Activated CD8-positive, alpha-beta memory T cell treated with anti-CD3 and anti-CD28 coated beads for 1 hour (primary cell): ENCODE data around the gene SYT12.
"Not testable (repeated sequence)": the region's sequence is repeated elsewhere in the genome, so short reads cannot be mapped to it uniquely, and the experiment has no call there.

ENCODE experiments used
- DNase-seq, 2 donors: peaks; one replicate each; pipeline ENCODE4 v3.0.0-alpha.2; 2020; ENCODE audit warnings: low read depth in 1 of 2; ENCODE audit errors: extremely low read depth in 1 of 2

Gene SYT12

DNA sequence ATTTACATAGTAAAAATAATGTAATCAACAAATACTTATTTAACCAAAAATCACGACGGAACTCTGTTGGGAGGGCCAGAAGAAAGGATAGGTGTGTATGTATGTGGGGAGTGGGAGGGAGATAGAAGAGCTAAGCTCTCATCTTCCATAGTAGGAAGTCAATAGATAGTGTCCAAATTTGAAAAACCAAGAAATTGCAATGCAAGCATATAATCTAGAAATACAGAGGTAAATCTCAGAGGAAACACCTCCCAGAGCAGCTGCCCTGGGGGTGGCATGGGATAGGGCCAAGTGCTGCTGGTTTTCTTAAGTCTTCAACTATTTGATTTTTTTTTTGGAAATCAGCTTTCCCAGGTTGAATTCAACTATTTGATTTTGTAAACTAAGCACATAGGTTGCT lies 30.9 kb upstream of the SYT12 start:
- DNase-seq: no peak

DNA sequence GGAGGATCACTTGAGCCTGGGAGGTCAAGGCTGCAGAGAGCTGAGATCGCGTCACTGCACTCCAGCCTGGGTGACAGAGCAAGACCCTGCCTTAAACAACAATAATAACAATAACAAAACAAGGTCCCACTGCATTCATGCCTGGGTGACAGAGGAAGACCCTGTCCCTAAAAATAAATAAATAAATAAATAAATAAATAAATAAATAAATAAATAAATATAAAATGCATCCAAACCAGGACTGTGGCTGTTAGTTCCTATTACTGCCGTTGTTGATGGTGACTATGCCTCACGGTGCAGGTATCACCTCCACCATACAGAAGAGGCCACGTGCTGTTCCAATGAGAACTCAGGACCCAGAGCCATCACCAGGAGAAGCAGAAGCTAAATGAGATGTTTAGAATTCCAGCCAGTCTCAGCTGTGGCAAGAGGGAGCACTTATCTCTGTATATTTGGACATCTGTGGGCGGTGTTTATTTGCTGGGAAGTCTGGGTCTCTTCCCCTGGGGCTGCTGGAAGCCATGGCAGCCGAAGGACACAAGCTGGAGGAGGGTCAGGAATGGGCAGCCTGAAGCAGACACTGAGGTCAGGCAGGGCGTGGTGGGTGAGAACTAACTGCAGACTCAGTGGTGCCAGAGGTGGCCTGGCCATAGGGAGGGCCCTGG lies 26.2 kb upstream of the SYT12 start:
- DNase-seq: no peak

DNA sequence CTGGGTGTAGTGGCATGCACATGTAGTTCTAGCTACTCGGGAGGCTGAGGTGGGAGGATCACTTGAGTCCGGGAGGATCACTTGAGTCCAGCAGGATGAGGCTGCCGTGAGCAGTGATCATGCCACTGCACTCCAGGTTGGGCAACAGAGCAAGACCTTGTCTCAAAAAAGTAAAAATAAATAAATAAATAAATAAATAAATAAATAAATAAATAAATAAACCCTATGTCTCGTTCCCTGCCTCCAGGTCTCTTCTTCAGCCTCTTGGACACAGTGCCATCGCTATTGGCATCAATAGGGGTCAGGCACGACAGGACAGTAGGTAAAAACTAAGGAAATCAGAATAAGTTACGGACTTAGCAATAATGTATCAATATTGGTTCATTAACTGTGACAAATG lies 23.4 kb upstream of the SYT12 start:
- DNase-seq: no peak

DNA sequence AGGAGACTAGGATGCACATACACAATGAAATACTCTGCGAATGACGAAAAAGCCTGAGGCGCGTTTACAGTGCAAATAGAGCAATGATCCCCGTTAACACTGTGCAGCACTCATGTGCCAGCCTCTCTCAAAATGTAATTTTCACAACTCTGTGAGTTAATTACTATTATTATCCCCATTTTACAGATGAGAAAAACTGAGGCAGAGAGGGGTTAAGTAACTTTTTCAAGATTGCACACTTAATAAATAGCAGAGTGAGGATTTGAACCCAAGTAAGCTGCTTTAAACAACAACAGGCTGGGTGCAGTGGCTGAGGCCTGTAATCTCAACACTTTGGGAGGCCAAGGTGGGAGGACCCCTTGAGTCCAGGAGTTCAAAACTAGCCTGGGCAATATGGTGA lies 21.6 kb upstream of the SYT12 start:
- DNase-seq: no peak

DNA sequence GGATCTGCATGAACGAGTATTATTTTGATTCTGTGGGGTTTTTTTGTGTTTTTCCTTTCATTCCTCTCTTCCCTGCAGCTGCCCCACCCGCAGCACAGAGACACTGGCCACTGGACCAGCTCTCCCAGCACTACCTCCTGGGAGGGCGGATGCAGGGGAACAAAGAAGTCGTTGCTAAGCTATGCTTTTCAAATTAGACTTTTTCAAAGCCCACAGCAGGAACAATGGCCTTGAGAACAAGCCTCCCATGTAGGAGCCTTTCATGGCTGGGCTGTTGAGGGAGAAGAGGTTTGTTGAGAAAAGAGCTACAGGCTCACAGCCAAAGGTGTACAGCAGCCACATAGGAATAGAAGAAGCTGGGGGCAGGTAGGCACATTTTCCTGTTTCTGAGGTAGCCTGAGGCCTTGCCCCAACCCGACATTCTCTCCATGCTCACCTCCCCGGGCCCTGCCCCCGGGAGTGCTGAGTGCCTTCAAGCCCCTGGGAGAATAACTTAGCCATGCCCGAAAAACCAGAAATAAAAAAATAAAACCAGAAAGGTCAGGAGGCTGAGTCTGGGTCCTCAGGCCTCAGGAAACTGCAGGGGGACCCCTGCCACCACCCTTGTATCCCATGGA lies 20.5 kb upstream of the SYT12 start:
- no peak for DNase-seq

DNA sequence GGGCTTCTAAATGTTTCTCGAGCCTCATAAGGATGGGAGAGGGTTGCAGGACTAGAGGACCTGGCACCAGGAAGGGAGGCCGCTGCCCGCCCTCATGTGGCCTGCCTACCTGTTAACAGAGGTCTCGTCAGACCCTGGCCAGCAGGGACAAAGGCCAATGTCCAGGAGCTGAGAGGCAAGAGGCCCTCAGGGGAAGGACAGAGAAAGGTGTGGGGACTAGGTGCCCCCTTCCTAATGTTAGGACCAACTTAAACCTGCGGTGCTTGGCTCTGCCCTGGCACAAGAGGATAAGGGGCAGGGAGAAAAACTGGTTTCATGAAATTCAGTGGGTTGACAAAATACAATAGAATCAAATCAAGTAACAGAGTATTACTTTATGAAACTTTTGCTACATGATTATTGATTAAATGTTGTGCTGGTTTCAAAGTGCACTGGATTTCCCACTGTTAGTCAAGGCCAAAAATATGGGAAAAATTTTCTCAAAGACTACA lies 20.0 kb upstream of the SYT12 start:
- DNase-seq: no peak

DNA sequence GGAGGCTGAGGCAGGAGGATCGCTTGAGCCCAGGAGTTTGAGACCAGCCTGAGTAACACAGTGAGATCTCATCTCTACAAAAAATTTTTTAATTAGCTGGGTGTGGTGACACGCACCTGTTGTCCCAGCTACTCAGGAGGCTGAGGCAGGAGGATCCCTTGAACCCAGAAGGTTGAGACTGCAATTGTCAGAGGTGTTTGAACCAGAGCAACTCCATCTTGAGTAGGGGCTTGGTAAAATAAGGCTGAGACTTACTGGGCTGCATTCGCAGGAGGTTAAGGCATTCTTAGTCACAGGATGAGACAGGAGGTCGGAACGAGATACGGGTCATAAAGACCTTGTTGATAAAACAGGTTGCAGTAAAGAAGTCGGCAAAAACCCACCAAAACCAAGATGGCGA lies 17.7 kb upstream of the SYT12 start:
- not testable (repeated sequence) for DNase-seq

DNA sequence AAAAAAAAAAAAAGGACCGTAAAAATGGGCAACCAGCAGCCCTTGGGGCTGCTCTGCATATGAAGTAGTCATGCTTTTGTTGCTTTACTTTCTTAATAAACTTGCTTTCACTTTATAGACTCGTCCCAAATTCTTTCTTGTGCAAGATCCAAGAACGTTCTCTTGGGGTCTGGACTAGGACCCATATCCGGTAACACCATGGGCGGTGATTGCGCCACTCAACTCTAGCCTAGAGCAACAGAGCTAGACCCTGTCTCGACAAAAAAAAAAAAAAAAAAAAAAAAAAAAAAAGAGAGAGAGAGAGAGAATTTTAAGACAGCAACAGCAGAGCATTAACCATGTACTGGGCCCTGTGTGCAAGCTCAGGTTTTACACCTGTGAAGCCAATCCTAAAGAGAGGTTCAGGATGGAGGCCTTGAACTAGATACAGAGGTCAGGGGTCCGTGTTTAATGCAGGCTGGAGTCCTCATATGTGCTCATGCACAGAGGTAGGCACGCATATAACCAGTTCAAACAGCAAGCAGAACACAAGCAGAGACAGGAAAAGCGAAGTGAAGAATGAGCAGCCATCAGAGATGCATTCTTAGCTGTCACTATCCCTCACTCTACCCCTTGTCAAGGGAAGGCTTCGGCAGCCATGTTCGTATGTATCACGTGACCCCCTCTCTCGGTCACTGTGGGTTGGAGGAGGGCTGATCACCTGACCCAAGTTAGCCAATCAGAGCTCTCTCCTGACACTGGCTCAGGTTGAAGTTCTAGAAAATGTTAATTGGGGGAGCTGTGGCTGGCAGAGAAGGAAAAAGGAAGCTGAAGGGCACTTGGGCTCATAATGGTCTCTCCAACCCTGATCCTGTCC lies 16.7 kb upstream of the SYT12 start:
- no peak for DNase-seq

DNA sequence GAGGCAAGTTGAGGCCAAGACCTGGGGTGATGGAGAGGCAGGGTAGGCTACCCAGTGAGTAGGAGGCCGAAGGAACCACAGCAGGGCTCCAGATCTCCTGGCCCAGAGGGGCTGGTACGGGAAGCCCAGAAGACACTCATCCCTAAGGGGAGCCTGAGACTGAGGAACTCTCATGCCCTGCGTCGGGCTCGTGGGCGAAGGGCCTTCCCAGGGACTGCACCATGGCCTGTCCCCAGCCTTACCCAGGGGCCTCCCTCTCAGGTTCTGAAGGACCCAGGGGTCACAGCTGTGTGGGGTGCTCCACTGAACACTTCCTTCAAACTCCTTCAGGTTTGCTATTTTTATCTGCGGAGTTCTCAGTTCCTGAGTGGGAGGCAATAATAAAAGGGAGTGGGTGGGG lies 15.8 kb upstream of the SYT12 start:
- no peak for DNase-seq

DNA sequence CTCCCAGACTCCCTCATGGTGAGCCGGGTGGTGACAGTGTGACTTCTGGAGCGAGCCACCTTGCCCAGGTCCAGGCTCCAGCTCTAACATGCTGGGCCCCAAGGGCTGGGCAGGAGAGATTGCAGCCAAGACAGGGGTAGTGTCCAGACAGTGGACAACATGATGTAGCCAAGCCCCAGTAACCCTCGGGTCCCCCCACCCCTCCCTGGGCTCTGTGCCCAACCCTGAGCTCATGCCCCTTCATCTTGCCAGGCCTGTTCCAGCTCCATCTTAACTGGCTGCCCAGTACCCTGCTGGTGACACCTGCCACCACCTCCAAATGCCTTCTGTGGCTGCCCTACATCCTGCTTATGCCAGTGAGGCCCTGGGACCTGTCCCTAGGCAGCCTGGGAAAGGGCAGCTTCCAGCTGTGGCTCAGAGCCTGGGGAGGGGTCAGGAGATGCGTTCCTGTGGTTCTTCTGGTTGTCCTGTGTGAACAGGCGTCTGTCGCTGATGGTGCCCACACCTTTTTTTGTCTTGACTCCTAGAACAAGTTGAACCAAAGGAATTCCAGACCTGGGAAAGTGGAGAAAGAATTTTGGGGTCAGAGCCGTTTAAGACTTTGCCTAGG lies 12.5 kb upstream of the SYT12 start:
- no peak for DNase-seq

DNA sequence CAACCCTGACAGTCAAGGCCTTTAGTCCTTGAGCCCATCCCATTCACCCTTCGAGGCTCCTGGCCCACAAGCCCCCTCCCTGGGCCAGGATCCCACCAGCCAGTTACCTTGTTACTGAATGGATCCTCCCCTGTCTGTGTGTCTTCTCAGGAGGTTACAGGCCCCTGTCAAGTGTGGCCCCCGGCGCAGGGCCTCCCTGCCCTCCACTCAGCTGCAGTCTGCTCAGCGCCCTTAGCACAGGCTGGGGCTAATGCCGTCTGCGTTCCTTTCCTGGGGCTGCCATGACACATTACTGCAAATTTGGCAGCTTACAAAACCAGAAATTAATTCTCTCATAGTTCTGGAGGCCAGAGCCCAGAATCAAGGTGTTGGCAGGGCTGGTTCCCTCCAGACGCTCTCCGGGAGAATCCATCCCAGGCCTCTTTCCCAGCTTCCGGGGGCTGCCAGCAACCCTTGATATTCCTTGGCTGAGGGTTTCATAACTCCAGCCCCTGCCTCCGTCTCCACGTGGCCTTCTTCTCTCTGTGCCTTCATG lies 9.4 kb upstream of the SYT12 start:
- no peak for DNase-seq

DNA sequence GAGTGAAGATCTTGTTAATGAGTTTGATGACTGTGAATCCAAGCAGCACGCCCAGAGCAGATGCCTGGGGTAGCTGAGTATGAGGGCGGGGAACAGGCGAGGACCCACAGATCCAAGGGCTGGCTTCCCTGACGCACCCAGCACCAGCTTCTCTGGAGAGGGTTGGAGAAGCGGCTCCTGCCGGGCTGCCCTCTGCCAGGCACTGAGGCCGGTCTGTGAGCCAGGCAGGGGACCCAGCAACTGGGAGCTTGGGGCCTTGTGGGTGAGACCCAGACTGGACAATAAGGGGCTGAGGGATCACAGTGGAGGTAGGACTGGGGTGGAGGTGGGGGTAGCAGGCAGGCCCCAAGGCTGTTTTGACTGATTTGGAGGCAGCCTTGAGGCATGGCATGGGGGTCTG lies 8.6 kb upstream of the SYT12 start:
- no peak for DNase-seq

DNA sequence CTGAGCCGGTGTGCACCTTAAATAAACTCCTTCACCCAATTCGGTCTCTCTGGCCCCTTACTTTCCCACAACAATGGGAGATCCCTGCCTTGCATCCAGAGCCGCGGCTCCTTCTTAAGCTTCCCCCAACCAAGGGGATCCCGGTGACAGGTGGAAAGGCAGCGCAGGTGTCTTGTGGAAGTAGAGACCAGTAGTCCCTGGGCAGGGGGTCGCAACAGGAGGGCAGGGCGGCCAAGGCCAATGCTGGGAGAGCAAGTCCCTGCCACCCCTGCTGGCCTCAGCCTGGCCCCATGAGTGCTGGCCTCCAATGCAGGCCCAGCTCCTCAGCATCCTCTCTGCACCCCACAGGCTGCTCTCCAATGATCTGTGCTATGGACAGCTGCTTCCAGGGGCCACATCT lies 7.9 kb upstream of the SYT12 start:
- no peak for DNase-seq

DNA sequence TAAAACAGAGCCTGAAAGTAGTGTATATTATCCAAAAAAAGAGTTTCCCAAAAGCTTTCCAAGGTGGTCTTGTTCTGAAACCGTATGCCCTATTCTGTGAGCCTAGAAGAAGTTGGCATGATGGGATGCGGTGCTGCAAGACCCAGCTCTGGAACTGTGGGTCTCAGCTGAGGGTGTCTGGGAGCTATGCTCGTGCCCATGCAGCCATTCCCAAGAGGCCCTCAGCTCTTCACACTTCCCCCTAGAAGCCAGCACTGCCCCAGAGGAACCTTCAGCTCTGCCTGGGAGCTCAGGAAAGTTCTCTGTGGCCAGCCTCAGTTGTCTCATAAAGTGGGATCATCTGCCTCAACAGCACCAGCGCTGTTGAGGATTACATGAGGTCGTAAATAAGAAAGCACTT lies 6.4 kb upstream of the SYT12 start:
- no peak for DNase-seq

DNA sequence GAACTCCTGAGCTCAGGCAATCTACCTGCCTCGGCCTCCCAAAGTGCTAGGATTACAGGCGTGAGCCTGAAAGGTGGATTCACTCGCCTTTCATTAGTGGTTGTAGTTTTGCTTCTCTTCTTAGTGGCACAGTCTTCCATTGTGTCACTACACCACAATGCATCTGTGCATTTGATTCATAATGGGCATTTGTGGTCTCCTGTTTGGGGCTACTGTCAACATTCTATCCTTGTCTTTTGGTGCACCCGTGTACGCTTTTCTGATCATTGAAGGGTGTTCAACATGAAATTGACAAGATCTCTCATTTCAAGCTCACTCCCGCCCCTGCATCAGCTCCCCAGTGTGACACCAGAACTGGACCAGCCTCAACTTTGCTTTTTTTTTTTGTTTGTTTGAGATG lies 2.0 kb upstream of the SYT12 start:
- DNase-seq: no peak

DNA sequence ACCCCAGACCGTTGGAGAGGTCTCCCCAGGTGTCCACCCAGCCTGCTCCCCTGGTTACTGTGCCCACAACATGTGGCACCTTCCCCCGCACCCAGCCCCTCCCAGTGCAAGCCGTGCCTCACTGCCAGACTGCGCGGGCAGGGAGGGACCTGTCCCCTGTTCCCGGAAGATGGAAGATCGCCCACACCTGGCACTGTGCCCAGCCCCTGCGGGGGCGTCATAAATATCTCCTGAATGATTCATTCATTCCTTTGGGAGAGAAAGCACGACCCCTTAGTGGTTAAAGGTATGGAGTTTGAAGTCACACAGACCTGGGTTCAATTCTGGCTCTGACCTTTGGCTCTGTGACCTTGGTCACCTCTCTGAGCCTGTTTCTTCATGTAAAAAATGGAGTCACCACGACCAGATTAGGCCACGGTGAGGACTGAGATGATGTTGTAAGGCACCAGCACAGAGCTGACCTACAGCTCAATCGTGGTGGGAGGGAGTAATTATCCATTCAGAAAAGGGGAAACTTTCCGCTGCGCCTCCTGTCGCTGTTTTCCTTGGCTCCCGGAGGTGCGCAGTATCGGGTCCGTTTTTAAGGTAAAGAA lies 497 bp upstream of the SYT12 start:
- no peak for DNase-seq

DNA sequence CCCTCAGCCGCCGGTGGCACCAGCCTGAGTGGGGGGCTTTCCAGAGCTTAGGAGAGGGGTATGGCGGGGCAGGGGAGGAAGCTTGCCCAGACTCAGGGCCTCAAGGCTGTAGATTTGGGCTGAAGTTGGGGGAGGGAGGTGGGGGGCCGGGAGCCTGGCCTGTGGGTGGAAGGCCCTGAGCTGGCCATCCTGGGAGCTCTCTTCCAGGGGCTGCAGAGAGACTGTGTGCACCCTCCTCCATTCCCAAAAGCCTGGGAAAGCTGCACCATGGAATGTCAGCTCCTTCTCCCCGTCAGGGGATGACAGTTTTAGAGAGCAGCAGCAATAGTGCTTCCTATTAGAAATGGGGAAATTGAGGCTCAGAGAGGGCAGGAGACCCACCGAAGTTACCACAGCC lies 1.0 kb downstream of the SYT12 start:
- DNase-seq: no peak

DNA sequence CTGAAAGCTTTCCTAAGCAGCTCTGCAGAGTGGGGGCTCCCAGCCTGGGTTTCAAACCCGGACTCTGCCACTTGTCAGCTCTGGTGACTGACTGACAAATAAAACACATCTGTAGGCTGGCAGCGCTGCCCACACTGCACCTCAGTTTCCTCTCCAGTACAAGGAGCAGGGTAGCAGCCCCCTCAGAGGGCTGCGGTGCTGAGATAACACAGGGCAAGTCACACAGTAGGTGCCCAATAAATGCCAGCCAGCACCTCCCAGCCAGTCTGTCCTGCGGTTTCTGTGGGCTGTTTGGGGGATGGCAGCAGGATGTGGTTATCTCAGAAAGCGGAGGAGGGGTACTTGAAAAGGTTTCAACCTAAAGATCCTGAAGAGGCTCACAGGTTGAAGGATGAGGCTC lies 1.5 kb downstream of the SYT12 start:
- peak in 1 of 2 donors; percentile 8 for DNase-seq

DNA sequence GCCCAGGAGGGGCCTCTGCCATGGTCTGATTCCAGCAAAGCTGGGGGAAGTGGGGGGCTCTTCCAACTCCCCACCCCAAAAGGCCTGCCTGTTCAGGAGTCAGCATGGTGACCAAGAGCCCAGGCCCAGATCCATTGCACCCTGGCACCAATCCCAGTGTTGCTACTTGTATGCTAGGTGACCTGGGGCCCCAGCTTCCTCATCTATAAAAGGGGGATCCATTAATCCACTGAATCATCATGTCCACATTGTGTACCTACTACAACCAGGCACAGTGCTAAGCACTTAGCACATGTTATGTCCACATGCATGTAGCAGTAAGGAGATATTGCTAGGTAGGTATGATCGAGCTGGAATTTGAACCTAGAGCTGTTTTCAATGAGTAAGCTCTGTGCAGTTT lies 2.0 kb downstream of the SYT12 start:
- no peak for DNase-seq

DNA sequence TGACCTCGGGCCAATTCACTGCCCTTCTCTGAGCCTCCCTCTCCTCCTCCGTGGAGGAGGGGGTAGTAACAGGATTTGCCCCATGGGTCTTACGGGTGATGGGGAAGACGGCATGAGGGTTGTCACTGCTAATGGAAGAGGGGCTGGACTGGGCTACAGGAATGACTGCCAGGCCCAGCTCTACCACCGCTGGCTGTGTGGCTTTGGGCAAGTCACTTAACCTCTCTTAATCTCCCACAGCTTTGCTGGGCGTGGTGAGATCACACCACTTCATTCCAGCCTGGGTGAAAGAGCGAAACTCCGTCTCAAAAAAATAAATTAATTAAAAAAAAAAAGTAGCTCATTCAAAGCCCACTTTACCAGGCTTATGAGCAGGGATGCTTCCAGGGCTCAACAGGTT lies 2.8 kb downstream of the SYT12 start:
- DNase-seq: no peak

DNA sequence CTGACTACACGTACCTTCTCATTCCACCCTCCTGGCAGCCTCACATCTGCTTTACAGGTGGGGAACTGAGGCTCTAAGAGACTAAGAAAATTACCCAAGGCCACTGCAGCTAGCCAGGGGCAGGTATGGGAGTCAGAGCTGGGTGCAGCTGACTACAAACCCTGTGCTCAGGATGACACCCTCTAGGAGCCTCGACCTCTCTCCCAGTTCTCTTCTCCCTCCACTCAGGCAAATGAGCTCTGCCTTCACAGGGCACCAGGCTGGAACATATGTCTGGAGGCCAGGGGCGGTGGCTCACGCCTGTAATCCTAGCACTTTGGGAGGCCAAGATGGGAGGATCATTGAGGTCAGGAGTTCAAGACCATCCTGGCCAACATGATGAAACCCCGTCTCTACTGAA lies 4.0 kb downstream of the SYT12 start:
- no peak for DNase-seq
